Measurements from ENCODE around the gene GRIK4.

GRCh38 chr11:120940160-120940848 is 428.8 kb downstream of the GRIK4 start:
- TF ChIP-seq CTCF (conservative IDR thresholded peaks at IDR 0.05; ENCODE audit: low read depth, low read length) (no peak), CEBPB (IDR thresholded peaks at IDR 0.05; ENCODE audit: low read depth, low read length) (no peak), POLR2A (IDR thresholded peaks at IDR 0.05; ENCODE audit: low read depth, low read length) (no peak), ELK1 (IDR thresholded peaks at IDR 0.05; ENCODE audit: borderline replicate concordance, low read depth, low read length) (no peak), SMC3 (IDR thresholded peaks at IDR 0.05; ENCODE audit: low read depth, low read length) (no peak), MAZ (IDR thresholded peaks at IDR 0.05; ENCODE audit: borderline replicate concordance, low read depth, low read length) (no peak)
